GM12801 (cell line): ENCODE measurements around the gene TARS1.

Source experiments
- TF ChIP-seq, protein P1 (sequence below): IDR thresholded peaks from one replicate; pipeline ENCODE4 v1.5.1; 2011; ENCODE audit warnings: control low read depth; ENCODE audit not compliant: insufficient read length; ENCODE audit errors: extremely low read depth

The TARS1 gene

GRCh38 chr5:33509036-33509435, 68.3 kb downstream of the TARS1 start:
- TF ChIP-seq, protein P1, sequence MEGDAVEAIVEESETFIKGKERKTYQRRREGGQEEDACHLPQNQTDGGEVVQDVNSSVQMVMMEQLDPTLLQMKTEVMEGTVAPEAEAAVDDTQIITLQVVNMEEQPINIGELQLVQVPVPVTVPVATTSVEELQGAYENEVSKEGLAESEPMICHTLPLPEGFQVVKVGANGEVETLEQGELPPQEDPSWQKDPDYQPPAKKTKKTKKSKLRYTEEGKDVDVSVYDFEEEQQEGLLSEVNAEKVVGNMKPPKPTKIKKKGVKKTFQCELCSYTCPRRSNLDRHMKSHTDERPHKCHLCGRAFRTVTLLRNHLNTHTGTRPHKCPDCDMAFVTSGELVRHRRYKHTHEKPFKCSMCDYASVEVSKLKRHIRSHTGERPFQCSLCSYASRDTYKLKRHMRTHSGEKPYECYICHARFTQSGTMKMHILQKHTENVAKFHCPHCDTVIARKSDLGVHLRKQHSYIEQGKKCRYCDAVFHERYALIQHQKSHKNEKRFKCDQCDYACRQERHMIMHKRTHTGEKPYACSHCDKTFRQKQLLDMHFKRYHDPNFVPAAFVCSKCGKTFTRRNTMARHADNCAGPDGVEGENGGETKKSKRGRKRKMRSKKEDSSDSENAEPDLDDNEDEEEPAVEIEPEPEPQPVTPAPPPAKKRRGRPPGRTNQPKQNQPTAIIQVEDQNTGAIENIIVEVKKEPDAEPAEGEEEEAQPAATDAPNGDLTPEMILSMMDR: no peak

- TF ChIP-seq, protein P1: no peak
These were observed 72.9 kb downstream of the TARS1 start for GRCh38 chr5:33513462-33514185.

GRCh38 chr5:33516421-33516820, 75.7 kb downstream of the TARS1 start:
- TF ChIP-seq, protein P1: no peak
